Parathyroid adenoma (tissue), 2 donors: ENCODE data around the gene ARHGAP24.
"Not testable (repeated sequence)": the region's sequence is repeated elsewhere in the genome, so short reads cannot be mapped to it uniquely, and the experiment has no call there.

Experiments
- H2AFZ ChIP-seq: fragments of 300-600 bp; sonication (generic); one replicate; pipeline ENCODE4 v1.7.0; 2017; ENCODE audit warnings: antibody characterized with exemption, mild to moderate bottlenecking
- H3K27ac ChIP-seq: fragments of 300-600 bp; sonication (generic); one replicate; pipeline ENCODE4 v1.7.0; 2017
- H3K27me3 ChIP-seq: fragments of 300-600 bp; sonication (generic); one replicate; pipeline ENCODE4 v1.7.0; 2017; ENCODE audit warnings: low read length; ENCODE audit not compliant: control insufficient read depth, insufficient read depth
- H3K36me3 ChIP-seq: fragments of 300-600 bp; sonication (generic); one replicate; pipeline ENCODE4 v1.7.0; 2017; ENCODE audit warnings: low read length; ENCODE audit not compliant: control insufficient read depth, insufficient read depth
- H3K4me1 ChIP-seq: fragments of 300-600 bp; sonication (generic); one replicate; pipeline ENCODE4 v1.7.0; 2017; ENCODE audit warnings: control low read depth
- H3K4me2 ChIP-seq: fragments of 300-600 bp; sonication (generic); one replicate; pipeline ENCODE4 v1.7.0; 2017; ENCODE audit warnings: low read length
- H3K4me3 ChIP-seq: fragments of 300-600 bp; sonication (generic); one replicate; pipeline ENCODE4 v1.7.0; 2017; ENCODE audit warnings: low read depth, low read length
- H3K79me2 ChIP-seq: fragments of 300-600 bp; sonication (generic); one replicate; pipeline ENCODE4 v1.7.0; 2017; ENCODE audit warnings: control low read depth
- H3K9ac ChIP-seq: fragments of 300-600 bp; sonication (generic); one replicate; pipeline ENCODE4 v1.7.0; 2017; ENCODE audit warnings: mild to moderate bottlenecking
- H3K9me3 ChIP-seq: fragments of 300-600 bp; sonication (generic); one replicate; pipeline ENCODE4 v1.7.0; 2017; ENCODE audit warnings: low read length; ENCODE audit not compliant: control insufficient read depth
- CTCF ChIP-seq: fragments of 300-600 bp; sonication (generic); IDR thresholded peaks from one replicate; pipeline ENCODE4 v1.7.0; 2017; ENCODE audit warnings: antibody characterized with exemption, mild to moderate bottlenecking
- donor health status: primary hyperparathyroidism.

The ARHGAP24 gene

GRCh38 chr4:86013621-86014020 is 538.7 kb downstream of the ARHGAP24 start:
- TF ChIP-seq CTCF: no peak
- Histone ChIP-seq H3K4me1 (no peaks in the 10 kb centered on the region), H3K4me3 (no peak overlapping the region), H3K9ac (no peak overlapping the region), H3K9me3 (no peaks in the 10 kb centered on the region), H3K27me3 (no peaks in the 10 kb centered on the region), H3K36me3 (no peaks in the 10 kb centered on the region), H3K27ac (no peak overlapping the region), H3K79me2 (no peaks in the 10 kb centered on the region), H3K4me2 (no peak overlapping the region), H2AFZ (no peak overlapping the region)

- no peaks in the 10 kb centered on the region for H3K36me3 ChIP-seq
- H3K4me3 ChIP-seq: no peak overlapping the region
- H3K79me2 ChIP-seq: no peaks in the 10 kb centered on the region
- no peak for TF ChIP-seq CTCF
- H3K4me1 ChIP-seq: no peaks in the 10 kb centered on the region
- H3K9ac ChIP-seq: no peak overlapping the region
- no peaks in the 10 kb centered on the region for H3K9me3 ChIP-seq
- no peaks in the 10 kb centered on the region for H3K27me3 ChIP-seq
- no peak overlapping the region for H3K4me2 ChIP-seq
- no peak overlapping the region for H2AFZ ChIP-seq
- H3K27ac ChIP-seq: no peak overlapping the region
These were observed 539.6 kb downstream of the ARHGAP24 start for GRCh38 chr4:86014599-86014998.

- Histone ChIP-seq H2AFZ (no peak overlapping the region), H3K27ac (no peak overlapping the region), H3K4me3 (no peak overlapping the region), H3K4me2 (no peak overlapping the region), H3K27me3 (no peaks in the 10 kb centered on the region), H3K4me1 (no peaks in the 10 kb centered on the region), H3K9ac (no peak overlapping the region), H3K9me3 (no peaks in the 10 kb centered on the region), H3K79me2 (no peaks in the 10 kb centered on the region), H3K36me3 (no peaks in the 10 kb centered on the region)
- TF ChIP-seq CTCF: no peak
These were observed 540.7 kb downstream of the ARHGAP24 start for GRCh38 chr4:86015412-86016350.

- Histone ChIP-seq H3K9ac (no peak overlapping the region), H3K4me3 (no peak overlapping the region), H3K27ac (no peak overlapping the region), H3K27me3 (no peaks in the 10 kb centered on the region), H3K79me2 (no peaks in the 10 kb centered on the region), H3K9me3 (no peaks in the 10 kb centered on the region), H3K4me2 (no peak overlapping the region), H2AFZ (no peak overlapping the region), H3K36me3 (no peaks in the 10 kb centered on the region), H3K4me1 (no peaks in the 10 kb centered on the region)
- no peak for TF ChIP-seq CTCF
These were observed 544.4 kb downstream of the ARHGAP24 start for GRCh38 chr4:86019362-86019761.

- no peak overlapping the region for H3K27ac ChIP-seq
- H3K9me3 ChIP-seq: no peaks in the 10 kb centered on the region
- no peaks in the 10 kb centered on the region for H3K27me3 ChIP-seq
- H3K4me3 ChIP-seq: no peak overlapping the region
- no peaks in the 10 kb centered on the region for H3K79me2 ChIP-seq
- H2AFZ ChIP-seq: no peak overlapping the region
- no peak overlapping the region for H3K9ac ChIP-seq
- no peaks in the 10 kb centered on the region for H3K36me3 ChIP-seq
- H3K4me2 ChIP-seq: no peak overlapping the region
- no peak for TF ChIP-seq CTCF
- H3K4me1 ChIP-seq: no peaks in the 10 kb centered on the region
These were observed 545.0 kb downstream of the ARHGAP24 start for GRCh38 chr4:86019906-86020305.

GRCh38 chr4:86021671-86022070 is 546.7 kb downstream of the ARHGAP24 start:
- H3K9me3 ChIP-seq, H3K4me3 ChIP-seq, H3K27me3 ChIP-seq, H2AFZ ChIP-seq, H3K4me1 ChIP-seq, H3K4me2 ChIP-seq, H3K79me2 ChIP-seq, H3K9ac ChIP-seq, H3K36me3 ChIP-seq, H3K27ac ChIP-seq: not testable (repeated sequence)
